Measurements from ENCODE around the gene AQP5.
A peak's percentile ranks its signal among the peaks of the same experiment; 100 is the strongest.

Gene AQP5

GRCh38 chr12:49979791-49980190 lies 18.1 kb downstream of the AQP5 start:
- DNase-seq (ENCODE audit: low spot score) (no peak), ATAC-seq (ENCODE audit: low read depth) (no peak)
- Histone ChIP-seq H3K4me3 (ENCODE audit: severe bottlenecking) (no peak overlapping the region), H3K9me3 (ENCODE audit: severe bottlenecking) (no peaks in the 10 kb centered on the region), H3K4me1 (ENCODE audit: insufficient read depth, poor library complexity, severe bottlenecking) (peaks cover 4% of the 10 kb centered on the region), H3K27ac (ENCODE audit: poor library complexity, severe bottlenecking) (no peak overlapping the region), H3K36me3 (ENCODE audit: low read depth) (no peaks in the 10 kb centered on the region), H3K27me3 (ENCODE audit: insufficient read depth, poor library complexity, severe bottlenecking) (no peaks in the 10 kb centered on the region)
- no peak for TF ChIP-seq CTCF (IDR thresholded peaks at IDR 0.05; ENCODE audit: poor library complexity, severe bottlenecking)

GRCh38 chr12:49980501-49981349 lies 19.1 kb downstream of the AQP5 start:
- no peak overlapping the region for H3K27ac ChIP-seq (ENCODE audit: poor library complexity, severe bottlenecking)
- no peak for ATAC-seq (ENCODE audit: low read depth)

GRCh38 chr12:49982246-49983087 lies 20.8 kb downstream of the AQP5 start:
- Histone ChIP-seq H3K27me3 (ENCODE audit: insufficient read depth, poor library complexity, severe bottlenecking) (no peaks in the 10 kb centered on the region), H3K4me3 (ENCODE audit: severe bottlenecking) (no peak overlapping the region), H3K27ac (ENCODE audit: poor library complexity, severe bottlenecking) (no peak overlapping the region), H3K4me1 (ENCODE audit: insufficient read depth, poor library complexity, severe bottlenecking) (peaks cover 4% of the 10 kb centered on the region), H3K9me3 (ENCODE audit: severe bottlenecking) (no peaks in the 10 kb centered on the region), H3K36me3 (ENCODE audit: low read depth) (no peaks in the 10 kb centered on the region; the same call in 1 of the 2 replicates)
- no peak for ATAC-seq (ENCODE audit: low read depth)
- no peak for DNase-seq (ENCODE audit: low spot score)
- no peak for TF ChIP-seq CTCF (IDR thresholded peaks at IDR 0.05; ENCODE audit: poor library complexity, severe bottlenecking)

More at GRCh38 chr12:49980501-49981349, 19.1 kb downstream of the AQP5 start:
- H3K36me3 ChIP-seq (ENCODE audit: low read depth) = no peaks in the 10 kb centered on the region
- H3K4me3 ChIP-seq (ENCODE audit: severe bottlenecking) = no peak overlapping the region
- DNase-seq (ENCODE audit: low spot score) = no peak
- H3K9me3 ChIP-seq (ENCODE audit: severe bottlenecking) = no peaks in the 10 kb centered on the region
- peaks cover 4% of the 10 kb centered on the region for H3K4me1 ChIP-seq (ENCODE audit: insufficient read depth, poor library complexity, severe bottlenecking)
- no peak for TF ChIP-seq CTCF (IDR thresholded peaks at IDR 0.05; ENCODE audit: poor library complexity, severe bottlenecking)
- no peaks in the 10 kb centered on the region for H3K27me3 ChIP-seq (ENCODE audit: insufficient read depth, poor library complexity, severe bottlenecking)

- Histone ChIP-seq H3K9me3 (ENCODE audit: severe bottlenecking) (no peaks in the 10 kb centered on the region), H3K27ac (ENCODE audit: poor library complexity, severe bottlenecking) (peak overlapping the region; percentile 15), H3K36me3 (ENCODE audit: low read depth) (peaks cover 9% of the 10 kb centered on the region), H3K4me1 (ENCODE audit: insufficient read depth, poor library complexity, severe bottlenecking) (peaks cover 4% of the 10 kb centered on the region), H3K4me3 (ENCODE audit: severe bottlenecking) (no peak overlapping the region), H3K27me3 (ENCODE audit: insufficient read depth, poor library complexity, severe bottlenecking) (no peaks in the 10 kb centered on the region)
- ATAC-seq (ENCODE audit: low read depth) (peak; percentile 92), DNase-seq (ENCODE audit: low spot score) (no peak)
- peak; percentile 7 for TF ChIP-seq CTCF (IDR thresholded peaks at IDR 0.05; ENCODE audit: poor library complexity, severe bottlenecking)
These were observed 22.2 kb downstream of the AQP5 start for GRCh38 chr12:49983892-49984291.
